ENCODE data around the gene NPRL2.

NPRL2 gene

DNA sequence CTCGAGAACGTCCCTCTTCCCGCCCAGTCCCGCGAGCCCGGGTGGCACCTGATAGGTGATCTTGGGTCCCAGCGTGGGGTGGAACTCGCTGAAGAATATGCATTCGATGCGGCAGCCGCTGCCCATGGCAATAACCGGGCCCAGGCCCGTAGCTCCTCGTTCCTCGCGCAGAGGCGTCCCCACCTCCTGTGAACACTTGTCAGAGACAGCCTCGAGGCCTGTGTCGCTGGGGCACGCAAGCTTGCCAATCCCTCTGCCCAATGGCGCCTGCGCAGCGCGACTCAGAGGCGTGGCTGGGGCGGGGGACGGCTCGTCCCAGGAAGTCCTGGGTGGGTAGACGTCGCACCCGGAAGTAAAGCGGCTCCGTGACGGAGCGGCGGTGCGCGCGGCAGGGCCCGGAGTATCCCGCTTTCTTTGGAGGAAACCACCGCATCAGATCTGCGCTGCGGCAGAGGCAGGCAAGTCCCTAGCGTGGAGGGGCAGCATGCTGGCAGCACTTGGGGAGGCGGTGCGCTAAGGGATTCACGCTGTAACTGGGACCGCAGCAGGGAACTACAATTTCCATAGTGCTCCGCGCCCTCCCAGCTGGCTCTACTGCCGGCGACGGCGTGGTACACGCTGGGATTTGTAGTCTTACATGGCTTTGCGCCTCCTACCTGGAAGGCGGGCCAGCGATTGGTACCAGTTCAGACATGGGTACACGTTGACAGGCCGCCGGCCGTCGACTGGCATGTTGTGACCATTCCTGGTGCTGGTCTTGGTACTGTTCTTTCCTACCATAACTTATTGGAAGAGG lies at the start of gene NPRL2, which contains the start of gene CYB561D2:
NPRL2 (minus strand) TSS at position 249 of the 796 bp plus-strand sequence; CDS start at position 126, 123 bp downstream.
CYB561D2 (plus strand) TSS at position 336 of the 796 bp plus-strand sequence. CDS start 572 bp downstream, outside the sequence.
- peak; percentile 86 for DNase-seq (ENCODE audit: low spot score)

- DNase-seq (ENCODE audit: low spot score) = no peak
Measured at GRCh38 chr3:50396502-50396901, 45.9 kb upstream of the NPRL2 start.

- peak; percentile 16 for DNase-seq (ENCODE audit: low spot score)
Measured at GRCh38 chr3:50395070-50395860, 44.7 kb upstream of the NPRL2 start.

DNA sequence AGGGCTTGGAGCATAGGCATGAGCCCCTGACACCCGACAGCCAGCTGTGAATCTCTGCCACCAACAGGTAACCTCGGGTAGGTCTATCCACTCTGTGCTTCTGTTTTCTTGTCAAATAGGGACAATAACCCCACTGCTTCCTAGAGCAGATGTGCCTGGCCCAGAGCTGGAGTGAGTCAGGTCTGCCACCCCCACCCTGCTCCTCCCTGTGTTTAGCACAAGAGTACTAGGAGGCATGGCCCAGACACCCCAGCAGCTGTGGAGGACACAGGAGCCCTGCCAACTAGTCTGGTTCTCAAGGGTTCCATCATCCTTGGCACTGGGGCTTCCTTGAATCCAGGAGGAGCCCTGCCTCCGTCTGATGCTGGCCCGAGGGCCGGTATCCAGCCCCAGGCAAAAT lies 42.5 kb upstream of the NPRL2 start:
- DNase-seq (ENCODE audit: low spot score) = no peak

- DNase-seq (ENCODE audit: low spot score) = no peak
Measured at GRCh38 chr3:50392101-50392715, 41.6 kb upstream of the NPRL2 start.

GRCh38 chr3:50390508-50391224 lies 40.1 kb upstream of the NPRL2 start:
- peak; percentile 32 for DNase-seq (ENCODE audit: low spot score)

- DNase-seq (ENCODE audit: low spot score) = no peak
Measured at GRCh38 chr3:50389414-50389767, 38.8 kb upstream of the NPRL2 start.

- DNase-seq (ENCODE audit: low spot score) = no peak
Measured at GRCh38 chr3:50388720-50389413, 38.3 kb upstream of the NPRL2 start.

- no peak for DNase-seq (ENCODE audit: low spot score)
Measured at GRCh38 chr3:50388016-50388719, 37.6 kb upstream of the NPRL2 start.

- DNase-seq (ENCODE audit: low spot score) = no peak
Measured at GRCh38 chr3:50385754-50386153, 35.2 kb upstream of the NPRL2 start.

GRCh38 chr3:50383750-50384149 lies 33.2 kb upstream of the NPRL2 start:
- DNase-seq (ENCODE audit: low spot score) = no peak

- DNase-seq (ENCODE audit: low spot score) = no peak
Measured at GRCh38 chr3:50382722-50383121, 32.1 kb upstream of the NPRL2 start.

DNA sequence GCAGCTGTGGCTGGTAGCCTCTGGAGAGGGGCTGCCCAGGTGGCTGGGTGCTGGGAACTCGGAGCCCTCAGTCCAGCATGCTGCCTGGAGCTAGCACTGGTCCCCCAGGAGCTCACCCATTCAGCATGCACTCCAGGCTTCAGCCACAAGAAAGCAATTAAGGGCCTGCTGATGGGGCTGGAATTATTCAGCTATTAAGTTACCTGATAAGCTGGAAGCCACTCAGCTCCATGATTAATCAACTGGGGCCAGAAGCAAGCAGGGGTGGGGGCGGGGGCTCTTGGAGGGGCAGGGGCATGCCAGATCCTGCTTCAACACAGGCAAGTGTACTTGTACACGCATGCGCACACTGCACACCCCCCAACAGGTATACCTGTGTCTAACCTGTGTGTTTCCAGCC lies 30.8 kb upstream of the NPRL2 start:
- no peak for DNase-seq (ENCODE audit: low spot score)

DNA sequence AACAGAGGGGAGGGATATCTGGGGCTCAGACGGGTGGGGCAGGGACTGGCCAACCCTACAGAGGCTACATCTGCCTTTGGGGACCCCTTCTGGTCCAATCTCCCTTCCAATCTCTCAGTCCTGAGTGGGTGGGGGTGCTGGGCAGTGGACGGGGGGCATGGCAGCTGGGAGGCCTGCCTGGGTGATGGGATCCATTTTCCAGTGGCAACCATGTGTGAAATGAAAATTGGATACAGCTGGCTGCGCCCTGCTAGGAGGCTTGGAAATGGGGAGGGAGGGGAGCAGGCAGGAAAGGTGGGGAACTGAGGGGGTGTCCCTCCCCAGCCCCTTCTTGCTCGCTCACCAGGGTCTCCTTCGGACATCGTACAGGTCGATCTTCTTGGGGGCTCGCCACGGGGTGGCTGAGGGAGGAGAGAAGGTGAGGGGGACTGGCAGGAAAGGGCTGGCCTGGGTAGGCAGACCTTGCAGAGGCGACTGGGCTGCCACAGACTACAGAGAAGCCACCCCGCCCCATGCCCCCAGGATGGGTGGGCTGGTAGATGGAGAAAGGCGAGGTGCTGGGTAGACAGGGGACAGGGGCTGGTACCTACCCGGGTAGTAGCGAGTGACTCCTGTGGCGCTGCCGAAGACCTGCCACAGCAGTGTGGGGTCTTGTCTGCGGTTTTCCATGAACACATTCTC lies 30.0 kb upstream of the NPRL2 start:
- no peak for DNase-seq (ENCODE audit: low spot score)

- no peak for DNase-seq (ENCODE audit: low spot score)
Measured at GRCh38 chr3:50378757-50379156, 28.2 kb upstream of the NPRL2 start.

DNA sequence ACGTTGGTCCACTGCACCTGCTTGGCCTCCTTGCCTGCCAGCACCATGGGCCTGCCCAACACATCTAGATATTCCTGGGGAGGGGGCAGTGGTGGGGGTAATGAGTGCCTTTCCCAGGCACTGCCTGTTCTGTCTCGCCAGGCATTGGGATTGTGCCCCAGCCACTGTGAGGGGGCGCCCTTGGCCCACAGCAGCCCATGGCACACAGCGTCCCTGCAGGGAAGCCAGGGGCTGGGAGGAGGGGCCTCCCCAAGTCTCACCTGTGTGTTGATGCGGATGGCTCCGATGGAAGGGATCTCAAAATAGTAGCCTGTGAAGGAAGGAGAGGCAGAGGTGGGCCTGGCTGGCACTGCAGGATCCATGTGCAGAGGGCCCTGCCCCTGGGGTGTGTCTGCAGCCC lies 27.4 kb upstream of the NPRL2 start:
- DNase-seq (ENCODE audit: low spot score) = no peak

DNA sequence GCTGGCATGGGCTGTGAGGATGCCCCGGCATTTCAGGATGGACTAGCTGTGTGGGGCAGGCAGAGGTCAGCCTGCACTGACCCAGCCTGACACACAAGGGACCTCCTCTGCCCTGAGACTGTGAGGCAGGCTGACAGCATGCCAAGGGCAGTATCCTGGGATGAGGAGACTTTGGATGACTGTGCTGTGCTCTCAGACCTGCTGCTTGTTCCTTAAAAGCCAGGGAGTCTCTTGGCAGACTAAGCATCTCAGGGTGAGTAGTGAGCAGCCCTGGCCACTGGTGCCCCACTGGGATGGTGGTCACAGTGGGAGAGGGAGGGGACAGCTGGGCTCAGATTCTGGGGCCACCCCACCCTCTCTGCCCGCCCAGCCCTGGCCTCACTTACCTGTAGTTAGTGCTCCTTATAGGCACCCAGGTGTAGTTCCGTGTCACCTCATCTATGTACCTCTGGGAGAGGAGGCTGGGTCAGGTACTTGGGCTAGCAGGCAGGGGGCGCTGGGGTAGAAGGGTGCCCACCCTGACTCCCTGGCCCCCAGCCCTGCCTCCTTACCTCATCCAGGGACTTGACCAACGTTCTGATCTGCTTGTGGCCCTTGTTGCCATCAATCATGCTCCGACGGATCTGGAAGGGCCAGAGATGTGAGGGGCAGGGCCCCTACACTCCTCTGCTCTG lies 24.8 kb upstream of the NPRL2 start:
- DNase-seq (ENCODE audit: low spot score) = no peak

DNA sequence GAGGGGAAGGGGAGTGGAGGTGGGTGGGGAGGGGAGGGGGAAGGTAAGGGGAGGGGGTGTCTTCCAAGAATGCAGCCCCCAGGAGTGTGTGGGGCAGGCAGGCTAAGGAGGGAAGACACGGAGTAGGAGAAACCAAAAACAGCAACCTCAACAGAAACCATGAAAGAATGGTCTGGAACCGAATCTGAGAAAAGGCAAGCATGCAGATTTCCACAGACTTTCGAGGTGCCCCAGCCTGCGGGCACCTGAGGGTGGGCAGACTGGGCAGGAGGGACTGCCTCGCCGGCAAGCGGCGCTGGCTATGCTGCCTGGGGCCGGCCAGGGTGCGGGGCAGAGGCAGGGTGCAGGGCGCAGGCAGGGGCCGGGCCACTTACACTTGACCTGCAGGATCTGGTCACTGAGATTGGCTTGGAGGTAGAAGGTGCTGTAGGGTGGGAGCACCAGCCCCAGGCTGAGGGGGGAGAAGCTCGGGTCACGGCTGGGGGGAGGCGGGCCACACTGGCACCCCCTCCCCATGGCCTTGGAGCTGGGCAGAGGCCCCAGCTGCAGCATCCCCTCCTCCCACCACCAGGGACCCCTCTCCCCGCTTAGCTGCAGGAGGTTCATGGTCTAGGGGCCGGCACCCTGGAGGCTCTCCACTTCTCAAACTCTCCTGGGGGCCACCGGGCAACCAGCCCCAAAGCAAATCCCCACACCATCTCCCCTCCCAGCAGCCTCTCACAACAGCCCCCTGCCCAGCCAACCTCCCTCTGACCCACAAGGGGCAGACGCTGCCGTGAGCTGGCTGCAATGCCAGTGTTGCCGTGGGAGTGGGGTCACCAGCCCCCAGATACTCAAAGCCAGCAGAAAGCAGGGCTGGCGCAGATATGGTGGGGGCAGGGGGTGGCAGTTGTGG lies 24.0 kb upstream of the NPRL2 start:
- no peak for DNase-seq (ENCODE audit: low spot score)
